Tibial nerve (tissue), 4 donors: ENCODE results near the gene MOSMO. TPM values are rescaled to one million over a fixed set of nuclear protein-coding genes. Genes with fewer than 3 reads are reported as not detected.
A peak's percentile ranks its signal among the peaks of the same experiment; 100 is the strongest.

Source experiments
- DNase-seq, 2 donors: peaks; one replicate each; pipeline ENCODE4 v3.0.0-alpha.2; 2019; ENCODE audit warnings: low spot score in 2 of 2
- H3K27ac ChIP-seq, 4 donors: fragments of 200-600 bp; sonication (generic) in 3 of 4; one replicate each; pipeline ENCODE4 v1.5.1; 2017 to 2019; ENCODE audit warnings: mild to moderate bottlenecking in 1 of 4
- H3K27me3 ChIP-seq, 2 donors: fragments of 200-600 bp; sonication (generic) in 1 of 2; one replicate each; pipeline versions ENCODE4 v1.5.1 to v1.6.0; 2017 to 2019
- H3K36me3 ChIP-seq, 3 donors: fragments of 200-600 bp; sonication (generic); one replicate each; pipeline ENCODE4 v1.5.1; 2018 to 2019
- H3K4me1 ChIP-seq, 4 donors: fragments of 200-600 bp; sonication (generic) in 3 of 4; one replicate each; pipeline ENCODE4 v1.5.1; 2017 to 2019
- H3K4me3 ChIP-seq, 4 donors: fragments of 200-600 bp; sonication (generic) in 3 of 4; one replicate each; pipeline ENCODE4 v1.5.1; 2017 to 2019; ENCODE audit warnings: mild to moderate bottlenecking in 1 of 4, moderate library complexity in 1 of 4
- H3K9me3 ChIP-seq, 4 donors: fragments of 200-600 bp; sonication (generic) in 3 of 4; one replicate each; pipeline ENCODE4 v1.5.1; 2017 to 2019
- CTCF ChIP-seq, 5 experiments: fragments of 200-600 bp in 3 of 5; fragments of 450-650 bp in 2 of 5; sonication (generic) in 3 of 5; IDR thresholded peaks; one replicate each; pipeline ENCODE4 v1.5.1; 2016 to 2019; ENCODE audit warnings: antibody characterized with exemption in 5 of 5, mild to moderate bottlenecking in 3 of 5, moderate library complexity in 2 of 5
- EP300 ChIP-seq, 2 donors: sonication (generic); formaldehyde crosslinking; IDR thresholded peaks; one replicate each; pipeline ENCODE4 v1.6.1; 2017; ENCODE audit warnings: antibody characterized with exemption in 2 of 2, mild to moderate bottlenecking in 1 of 2
- POLR2A ChIP-seq, 2 donors: fragments of 450-650 bp; IDR thresholded peaks; one replicate each; pipeline ENCODE4 v1.6.1; 2017; ENCODE audit warnings: antibody characterized with exemption in 2 of 2, mild to moderate bottlenecking in 2 of 2, moderate library complexity in 2 of 2
- WGBS, 2 donors: methylation state at CpG; one replicate each; pipeline ENCODE4 v1.1.5; 2018; 5-methylcytosine and 5-hydroxymethylcytosine counted together
- total RNA-seq, 4 donors: library from RNA; depleted of rRNA; stranded (reverse); fragments of >200 nt; gene quantifications; one replicate each; pipeline ENCODE4 v1.1.0, GENCODE V29; 2016

MOSMO gene
- total RNA-seq, 4 donors from 2014 or later = 19.3 to 33.6 (median 26.0) TPM

GRCh38 chr16:22075043-22075757, 67.3 kb downstream of the MOSMO start:
- Histone ChIP-seq H3K27me3 (no peaks in the 10 kb centered on the region), H3K27ac (no peak overlapping the region), H3K36me3 (no peaks in the 10 kb centered on the region), H3K9me3 (no peaks in the 10 kb centered on the region), H3K4me3 (no peak overlapping the region), H3K4me1 (peaks cover 0 to 43% (median 3%) of the 10 kb centered on the region in 4 donors)
- WGBS, 2 donors = 91 to 94% methylated on average over 11 of the region's 11 CpGs
- no peak for DNase-seq
- TF ChIP-seq CTCF (IDR thresholded peaks at IDR 0.05) (no peak), EP300 (IDR thresholded peaks at IDR 0.05) (no peak), POLR2A (IDR thresholded peaks at IDR 0.05) (no peak)

- no peaks in the 10 kb centered on the region for H3K27me3 ChIP-seq
- H3K36me3 ChIP-seq = no peaks in the 10 kb centered on the region
- DNase-seq = no peak
- peaks cover 0 to 37% (median under 1%) of the 10 kb centered on the region in 4 donors for H3K4me1 ChIP-seq
- no peaks in the 10 kb centered on the region for H3K9me3 ChIP-seq
- 94 to 97% methylated on average over 1 of the region's 1 CpG for WGBS, 2 donors
- no peak overlapping the region for H3K27ac ChIP-seq
- TF ChIP-seq CTCF (IDR thresholded peaks at IDR 0.05) (no peak), POLR2A (IDR thresholded peaks at IDR 0.05) (no peak), EP300 (IDR thresholded peaks at IDR 0.05) (no peak)
- no peak overlapping the region for H3K4me3 ChIP-seq
Measured at GRCh38 chr16:22075776-22076175, 67.9 kb downstream of the MOSMO start.

GRCh38 chr16:22077700-22078313, 69.9 kb downstream of the MOSMO start:
- Histone ChIP-seq H3K27me3 (no peaks in the 10 kb centered on the region), H3K4me3 (no peak overlapping the region), H3K36me3 (no peaks in the 10 kb centered on the region), H3K9me3 (no peaks in the 10 kb centered on the region), H3K4me1 (peaks cover 0 to 26% (median 0%) of the 10 kb centered on the region in 4 donors), H3K27ac (no peak overlapping the region)
- no peak for TF ChIP-seq POLR2A (IDR thresholded peaks at IDR 0.05)
- no peak for TF ChIP-seq EP300 (IDR thresholded peaks at IDR 0.05)
- TF ChIP-seq CTCF (IDR thresholded peaks at IDR 0.05) = peak; percentile 65 to 76 (median 72)
- 41 to 44% methylated on average over 8 of the region's 8 CpGs for WGBS, 2 donors
- peak; percentile 50 to 83 for DNase-seq

DNA sequence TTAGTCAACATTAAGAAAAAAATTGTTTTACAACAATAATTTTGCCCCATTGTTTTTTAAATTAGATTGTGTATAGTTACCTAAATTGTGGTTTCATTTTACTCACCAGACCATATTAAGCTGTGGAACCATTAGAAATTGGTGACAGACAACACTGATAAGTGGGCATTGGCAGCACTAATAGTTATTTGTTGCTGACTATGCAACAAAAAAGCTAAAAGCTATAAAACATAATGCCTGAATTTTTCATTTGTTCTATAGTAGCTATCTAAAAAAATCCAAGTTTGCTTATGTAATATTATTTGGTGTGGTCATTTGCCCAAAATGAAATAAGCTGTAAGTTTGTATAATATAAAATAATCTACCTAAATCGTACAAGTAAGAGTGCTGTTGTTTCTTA, 70.7 kb downstream of the MOSMO start:
- no peaks in the 10 kb centered on the region for H3K36me3 ChIP-seq
- no peaks in the 10 kb centered on the region for H3K9me3 ChIP-seq
- 84 to 94% methylated on average over 1 of the region's 1 CpG for WGBS, 2 donors
- no peak for TF ChIP-seq EP300 (IDR thresholded peaks at IDR 0.05)
- TF ChIP-seq CTCF (IDR thresholded peaks at IDR 0.05) = no peak
- peaks cover 0 to 18% (median 0%) of the 10 kb centered on the region in 4 donors for H3K4me1 ChIP-seq
- H3K27ac ChIP-seq = no peak overlapping the region
- no peak overlapping the region for H3K4me3 ChIP-seq
- H3K27me3 ChIP-seq = no peaks in the 10 kb centered on the region
- DNase-seq = no peak

GRCh38 chr16:22081050-22081449, 73.1 kb downstream of the MOSMO start:
- H3K27me3 ChIP-seq = no peaks in the 10 kb centered on the region
- WGBS, 2 donors = 86 to 87% methylated on average over 3 of the region's 3 CpGs

More at GRCh38 chr16:22081050-22081449, 73.1 kb downstream of the MOSMO start:
- Histone ChIP-seq H3K4me3 (no peak overlapping the region), H3K27ac (no peak overlapping the region), H3K9me3 (no peaks in the 10 kb centered on the region), H3K4me1 (peaks cover 0 to 9% (median 0%) of the 10 kb centered on the region in 4 donors), H3K36me3 (peaks cover 0 to 5% (median 0%) of the 10 kb centered on the region in 3 donors)
- TF ChIP-seq EP300 (IDR thresholded peaks at IDR 0.05) (no peak), POLR2A (IDR thresholded peaks at IDR 0.05) (no peak), CTCF (IDR thresholded peaks at IDR 0.05) (no peak)
- no peak for DNase-seq
